Mesothelial cell of epicardium (in vitro differentiated cells): ENCODE data around the gene CACNA1B. TPM values are rescaled to one million over a fixed set of nuclear protein-coding genes. Genes with fewer than 3 reads are reported as not detected.
A peak's percentile ranks its signal among the peaks of the same experiment; 100 is the strongest.

ENCODE experiments used
- DNase-seq, 2 experiments: peaks; one replicate each; pipeline ENCODE4 v3.0.0; 2021; ENCODE audit warnings: low spot score in 2 of 2; ENCODE audit not compliant: unreplicated experiment in 2 of 2
- H3K27ac Mint-ChIP-seq: 2 replicates; pipeline ENCODE4 v1.8.0; 2021; ENCODE audit warnings: mixed read lengths
- H3K27me3 Mint-ChIP-seq: 2 replicates; pipeline ENCODE4 v1.8.0; 2021; ENCODE audit warnings: low read depth, mixed read lengths
- H3K36me3 Mint-ChIP-seq: 2 replicates; pipeline ENCODE4 v1.8.0; 2021; ENCODE audit warnings: mixed read lengths
- H3K4me1 Mint-ChIP-seq: 2 replicates; pipeline ENCODE4 v1.8.0; 2021; ENCODE audit warnings: mixed read lengths
- H3K4me3 Mint-ChIP-seq: 2 replicates; pipeline ENCODE4 v1.8.0; 2021; ENCODE audit warnings: mild to moderate bottlenecking, moderate library complexity, mixed read lengths
- H3K9me3 Mint-ChIP-seq: 2 replicates; pipeline ENCODE4 v1.8.0; 2021; ENCODE audit warnings: mixed read lengths
- CTCF ChIP-seq: fragments of 200-600 bp; sonication (generic); IDR thresholded peaks from one replicate; pipeline ENCODE4 v1.5.0; 2021; ENCODE audit warnings: antibody characterized with exemption; ENCODE audit not compliant: unreplicated experiment
- total RNA-seq: library from RNA; stranded (reverse); gene quantifications from 3 replicates; pipeline ENCODE4 v1.2.1, GENCODE V29; 2021

CACNA1B gene
- total RNA-seq, 1 donor from 2014 or later, result 0.87 TPM

DNA sequence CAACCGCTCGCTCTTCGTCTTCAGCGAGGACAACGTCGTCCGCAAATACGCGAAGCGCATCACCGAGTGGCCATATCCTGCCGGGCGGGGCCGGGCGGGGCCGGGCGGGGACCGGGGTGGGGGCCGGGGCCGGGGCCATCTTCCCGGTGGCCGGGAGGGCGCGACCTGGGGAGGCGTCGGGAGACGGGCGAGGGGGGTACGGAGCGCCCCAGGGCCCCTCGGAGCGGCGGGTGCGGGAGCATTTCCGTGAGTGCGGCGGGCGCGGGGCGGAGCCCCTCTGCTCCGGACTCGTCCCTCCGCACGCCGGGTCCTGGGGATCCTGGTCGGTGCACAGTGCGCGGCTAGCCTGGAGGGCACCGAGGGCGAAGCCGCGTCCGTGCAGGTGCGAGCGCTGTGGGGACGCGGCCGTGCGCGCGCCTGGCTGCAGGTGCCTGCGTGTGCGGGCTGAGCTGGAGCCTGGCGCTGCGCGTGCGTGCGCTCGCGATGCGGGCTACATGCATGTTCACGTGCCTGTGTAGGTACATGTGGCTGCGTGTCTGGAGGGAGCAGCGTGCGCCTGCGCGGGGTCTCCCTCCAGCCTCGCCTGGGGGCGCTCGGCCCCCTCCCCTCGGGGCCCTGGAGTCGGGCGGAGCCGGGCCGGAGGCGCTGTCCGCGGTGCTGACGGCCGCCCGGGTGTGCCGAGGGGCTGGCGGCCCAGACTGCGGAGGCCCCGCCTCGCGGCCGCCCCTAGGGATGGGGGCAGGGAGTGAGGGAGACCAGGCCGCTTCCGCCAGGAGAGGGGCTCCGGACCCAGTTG lies 762 bp downstream of the CACNA1B start:
- Mint-ChIP-seq H3K27me3 (peaks cover 65% of the 10 kb centered on the region), H3K4me1 (peaks cover 2% of the 10 kb centered on the region), H3K4me3 (no peak overlapping the region), H3K9me3 (peaks cover 3% of the 10 kb centered on the region), H3K36me3 (peaks cover 2% of the 10 kb centered on the region), H3K27ac (no peak overlapping the region)
- no peak for TF ChIP-seq CTCF
- DNase-seq, result peak; percentile 69 to 88

DNA sequence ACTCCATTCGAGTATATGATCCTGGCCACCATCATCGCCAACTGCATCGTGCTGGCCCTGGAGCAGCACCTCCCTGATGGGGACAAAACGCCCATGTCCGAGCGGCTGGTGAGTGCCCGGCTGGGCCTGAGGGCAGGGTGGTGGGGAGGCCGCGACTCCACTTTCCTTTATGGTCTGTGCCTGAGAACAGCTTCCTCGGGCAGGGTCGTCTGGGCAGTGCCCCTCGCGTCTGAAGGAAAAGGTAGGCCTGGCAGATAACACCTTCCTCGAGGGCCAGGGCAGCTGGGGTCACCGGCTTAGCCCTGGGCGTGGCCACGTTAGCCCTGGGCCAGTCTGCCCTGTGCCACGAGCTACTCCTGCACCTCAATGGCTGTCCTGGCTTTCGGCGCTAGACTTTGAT lies 1.5 kb downstream of the CACNA1B start:
- DNase-seq, result no peak
- Mint-ChIP-seq H3K4me1 (peaks cover 2% of the 10 kb centered on the region), H3K27ac (no peak overlapping the region), H3K4me3 (peak overlapping the region; percentile 15), H3K9me3 (peaks cover 3% of the 10 kb centered on the region), H3K36me3 (peaks cover 2% of the 10 kb centered on the region), H3K27me3 (peaks cover 57% of the 10 kb centered on the region)
- no peak for TF ChIP-seq CTCF

DNA sequence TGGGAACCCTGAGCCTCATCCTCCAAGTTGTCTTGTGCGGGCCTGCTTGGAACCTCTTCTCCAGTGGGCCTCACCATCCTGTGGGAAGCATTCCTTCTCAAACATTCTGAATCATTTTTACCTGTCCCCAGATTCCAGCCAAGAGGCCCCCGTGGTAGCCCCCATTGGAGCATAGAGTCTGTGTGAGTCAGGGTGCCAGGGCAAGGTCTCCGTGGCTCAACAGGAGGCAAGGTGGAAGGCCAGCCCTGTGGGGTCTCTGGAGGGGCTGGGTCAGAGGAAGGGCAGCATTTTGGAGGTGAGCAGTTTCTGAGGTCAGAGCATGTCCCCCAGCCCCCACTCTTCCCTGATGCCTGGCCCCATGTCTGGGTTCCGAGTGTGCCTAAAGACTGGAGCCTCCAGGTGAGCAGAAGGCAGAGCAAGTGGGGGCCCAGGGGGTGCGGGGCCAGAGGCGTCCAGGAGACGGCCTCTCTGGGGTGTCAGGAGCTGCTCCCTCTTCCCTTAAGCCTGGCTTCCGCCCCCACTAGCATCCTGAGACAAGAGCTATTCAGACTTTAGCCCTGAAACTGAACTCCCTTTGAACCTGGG lies 2.1 kb downstream of the CACNA1B start:
- no peak for TF ChIP-seq CTCF
- Mint-ChIP-seq H3K27me3 (peaks cover 55% of the 10 kb centered on the region), H3K36me3 (peaks cover 2% of the 10 kb centered on the region), H3K4me3 (peak overlapping the region; percentile 15), H3K27ac (no peak overlapping the region), H3K9me3 (peaks cover 3% of the 10 kb centered on the region), H3K4me1 (peaks cover 2% of the 10 kb centered on the region)
- DNase-seq, result no peak

- no peak overlapping the region for H3K4me3 Mint-ChIP-seq
- no peak for DNase-seq
- peaks cover 2% of the 10 kb centered on the region for H3K4me1 Mint-ChIP-seq
- peaks cover 3% of the 10 kb centered on the region for H3K9me3 Mint-ChIP-seq
- TF ChIP-seq CTCF, result no peak
- H3K27ac Mint-ChIP-seq, result no peak overlapping the region
- peaks cover 2% of the 10 kb centered on the region for H3K36me3 Mint-ChIP-seq
- peaks cover 48% of the 10 kb centered on the region for H3K27me3 Mint-ChIP-seq
These were observed 2.8 kb downstream of the CACNA1B start for GRCh38 chr9:137880160-137880975.

GRCh38 chr9:137880976-137881530 lies 3.5 kb downstream of the CACNA1B start:
- peaks cover 2% of the 10 kb centered on the region for H3K36me3 Mint-ChIP-seq
- no peak for DNase-seq
- H3K4me3 Mint-ChIP-seq, result no peak overlapping the region
- no peak overlapping the region for H3K27ac Mint-ChIP-seq
- H3K27me3 Mint-ChIP-seq, result peaks cover 41% of the 10 kb centered on the region
- H3K4me1 Mint-ChIP-seq, result peaks cover 2% of the 10 kb centered on the region
- H3K9me3 Mint-ChIP-seq, result peaks cover 3% of the 10 kb centered on the region
- no peak for TF ChIP-seq CTCF
